ENCODE data around the gene TACC2. TPM values are rescaled to one million over a fixed set of nuclear protein-coding genes. Genes with fewer than 3 reads are reported as not detected.

TACC2 gene
- total RNA-seq, 4 donors from 2014 or later = 31.0 to 52.5 (median 42.2) TPM

DNA sequence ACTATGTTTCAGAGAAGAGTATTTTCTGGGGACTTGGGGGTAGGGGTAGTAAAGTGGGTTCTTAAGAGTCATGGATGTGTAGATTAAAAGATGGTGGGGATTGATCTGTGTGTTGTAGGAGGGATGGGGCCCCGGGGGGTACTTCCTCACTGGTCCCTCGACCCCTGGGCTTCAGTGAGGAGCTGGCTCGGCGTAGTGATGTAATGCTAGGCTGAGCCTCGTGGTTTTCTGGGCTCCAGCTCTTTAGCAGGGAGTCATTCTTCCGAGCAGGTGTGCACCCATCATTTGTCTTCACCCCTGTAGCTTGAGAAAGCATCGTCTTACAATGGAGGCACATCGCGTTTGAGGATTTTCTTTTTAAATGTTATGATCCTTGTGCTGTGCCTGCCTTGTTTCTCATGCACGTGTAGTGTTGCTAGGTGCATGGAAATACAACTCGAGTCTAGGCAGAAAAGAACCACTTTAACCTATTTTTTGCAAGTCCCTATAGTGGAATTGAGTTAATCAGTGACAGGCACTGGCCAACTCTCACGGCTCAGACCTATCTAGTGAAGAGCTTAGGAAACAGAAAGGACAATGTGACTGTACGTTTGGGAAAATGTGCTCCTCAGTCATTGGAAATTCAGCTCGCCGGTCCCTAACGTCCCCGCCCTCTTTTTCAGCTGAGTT lies 176.0 kb downstream of the TACC2 start:
- WGBS, 2 donors = 60 to 63% methylated on average over 17 of the region's 17 CpGs
- H3K27me3 ChIP-seq = no peaks in the 10 kb centered on the region
- H3K36me3 ChIP-seq = no peaks in the 10 kb centered on the region
- no peak overlapping the region for H3K4me3 ChIP-seq
- peaks cover 0 to 32% (median 17%) of the 10 kb centered on the region in 4 donors for H3K4me1 ChIP-seq
- H3K27ac ChIP-seq = no peak overlapping the region
- H3K9me3 ChIP-seq = no peaks in the 10 kb centered on the region
- DNase-seq (ENCODE audit: low spot score in 2 of 2) = no peak
- TF ChIP-seq CTCF (IDR thresholded peaks at IDR 0.05) (no peak), POLR2A (IDR thresholded peaks at IDR 0.05) (no peak), EP300 (IDR thresholded peaks at IDR 0.05) (no peak)

GRCh38 chr10:122165484-122166276 lies 176.7 kb downstream of the TACC2 start:
- 68 to 71% methylated on average over 13 of the region's 13 CpGs for WGBS, 2 donors
- Histone ChIP-seq H3K4me1 (peaks cover 0 to 34% (median 17%) of the 10 kb centered on the region in 4 donors), H3K4me3 (no peak overlapping the region), H3K27me3 (no peaks in the 10 kb centered on the region), H3K27ac (no peak overlapping the region), H3K36me3 (no peaks in the 10 kb centered on the region), H3K9me3 (no peaks in the 10 kb centered on the region)
- no peak for DNase-seq (ENCODE audit: low spot score in 2 of 2)
- TF ChIP-seq CTCF (IDR thresholded peaks at IDR 0.05) (no peak), POLR2A (IDR thresholded peaks at IDR 0.05) (no peak), EP300 (IDR thresholded peaks at IDR 0.05) (no peak)

DNA sequence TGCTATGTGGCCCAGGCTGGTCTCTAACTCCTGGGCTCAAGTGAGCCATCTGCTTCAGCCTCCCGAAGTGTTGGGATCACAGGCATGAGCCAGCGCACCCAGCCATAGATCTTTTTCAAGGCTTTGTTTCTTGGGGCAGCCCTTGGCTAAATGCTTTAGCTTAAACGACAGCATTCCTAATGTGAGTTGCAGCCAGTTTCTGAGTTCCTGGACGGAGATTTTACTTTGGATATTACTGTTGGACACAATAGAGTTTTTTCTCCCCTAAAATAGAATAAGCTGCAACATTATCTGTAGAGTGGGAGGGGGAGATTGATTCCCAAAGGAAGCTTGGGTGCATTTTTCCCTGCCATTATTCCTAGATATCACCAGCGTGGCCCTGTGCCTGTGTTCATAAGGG lies 179.1 kb downstream of the TACC2 start:
- Histone ChIP-seq H3K4me3 (no peak overlapping the region), H3K36me3 (no peaks in the 10 kb centered on the region), H3K4me1 (peaks cover 0 to 49% (median 17%) of the 10 kb centered on the region in 4 donors), H3K27me3 (no peaks in the 10 kb centered on the region), H3K9me3 (no peaks in the 10 kb centered on the region), H3K27ac (no peak overlapping the region)
- DNase-seq (ENCODE audit: low spot score in 2 of 2) = no peak
- TF ChIP-seq CTCF (IDR thresholded peaks at IDR 0.05) (no peak), EP300 (IDR thresholded peaks at IDR 0.05) (no peak), POLR2A (IDR thresholded peaks at IDR 0.05) (no peak)
- 84 to 88% methylated on average over 5 of the region's 5 CpGs for WGBS, 2 donors

- H3K9me3 ChIP-seq = no peaks in the 10 kb centered on the region
- DNase-seq (ENCODE audit: low spot score in 2 of 2) = no peak
- H3K27me3 ChIP-seq = no peaks in the 10 kb centered on the region
- TF ChIP-seq CTCF (IDR thresholded peaks at IDR 0.05) (no peak), EP300 (IDR thresholded peaks at IDR 0.05) (no peak), POLR2A (IDR thresholded peaks at IDR 0.05) (no peak)
- no peak overlapping the region for H3K27ac ChIP-seq
- 87 to 88% methylated on average over 3 of the region's 3 CpGs for WGBS, 2 donors
- no peaks in the 10 kb centered on the region for H3K36me3 ChIP-seq
- H3K4me1 ChIP-seq = peaks cover 0 to 46% (median 14%) of the 10 kb centered on the region in 4 donors
- no peak overlapping the region for H3K4me3 ChIP-seq
Observed at GRCh38 chr10:122168598-122169394, 179.8 kb downstream of the TACC2 start.

All from tibial nerve (tissue), 4 donors.